Transverse colon (tissue), 3 donors: ENCODE results near the gene TRABD2B.

Experiments
- EP300 ChIP-seq: sonication (generic); formaldehyde crosslinking; IDR thresholded peaks from one replicate; pipeline ENCODE4 v1.6.1; 2017; ENCODE audit warnings: antibody characterized with exemption, low read depth
- POLR2A ChIP-seq: fragments of 450-650 bp; IDR thresholded peaks from one replicate; pipeline ENCODE4 v1.6.1; 2016; ENCODE audit warnings: antibody characterized with exemption, mild to moderate bottlenecking, moderate library complexity
- TF ChIP-seq, protein P1 (sequence below), 5 experiments: fragments of 200-600 bp in 3 of 5; fragments of 450-650 bp in 2 of 5; sonication (generic) in 3 of 5; IDR thresholded peaks; 1 replicate in 2 of 5; 2 replicates in 3 of 5; pipeline ENCODE4 v1.5.1; 2016 to 2017; ENCODE audit warnings: antibody characterized with exemption in 5 of 5, inconsistent platforms in 3 of 5, mild to moderate bottlenecking in 2 of 5, moderate library complexity in 1 of 5

GRCh38 chr1:47914218-47914938 is 82.8 kb downstream of the TRABD2B start:
- TF ChIP-seq, protein P1, sequence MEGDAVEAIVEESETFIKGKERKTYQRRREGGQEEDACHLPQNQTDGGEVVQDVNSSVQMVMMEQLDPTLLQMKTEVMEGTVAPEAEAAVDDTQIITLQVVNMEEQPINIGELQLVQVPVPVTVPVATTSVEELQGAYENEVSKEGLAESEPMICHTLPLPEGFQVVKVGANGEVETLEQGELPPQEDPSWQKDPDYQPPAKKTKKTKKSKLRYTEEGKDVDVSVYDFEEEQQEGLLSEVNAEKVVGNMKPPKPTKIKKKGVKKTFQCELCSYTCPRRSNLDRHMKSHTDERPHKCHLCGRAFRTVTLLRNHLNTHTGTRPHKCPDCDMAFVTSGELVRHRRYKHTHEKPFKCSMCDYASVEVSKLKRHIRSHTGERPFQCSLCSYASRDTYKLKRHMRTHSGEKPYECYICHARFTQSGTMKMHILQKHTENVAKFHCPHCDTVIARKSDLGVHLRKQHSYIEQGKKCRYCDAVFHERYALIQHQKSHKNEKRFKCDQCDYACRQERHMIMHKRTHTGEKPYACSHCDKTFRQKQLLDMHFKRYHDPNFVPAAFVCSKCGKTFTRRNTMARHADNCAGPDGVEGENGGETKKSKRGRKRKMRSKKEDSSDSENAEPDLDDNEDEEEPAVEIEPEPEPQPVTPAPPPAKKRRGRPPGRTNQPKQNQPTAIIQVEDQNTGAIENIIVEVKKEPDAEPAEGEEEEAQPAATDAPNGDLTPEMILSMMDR (IDR thresholded peaks at IDR 0.05): no peak
- TF ChIP-seq POLR2A (no peak), EP300 (no peak)
